Right hindlimb (tissue), 1 donor: Measurements from ENCODE around the gene CACTIN.
"Not testable (repeated sequence)": the region's sequence is repeated elsewhere in the genome, so short reads cannot be mapped to it uniquely, and the experiment has no call there.

Experiments
- DNase-seq: peaks from one replicate; pipeline ENCODE4 v3.0.0-alpha.2; 2018

The CACTIN gene

GRCh38 chr19:3661284-3662238 is 35.0 kb upstream of the CACTIN start:
- no peak for DNase-seq

GRCh38 chr19:3660493-3661219 is 34.1 kb upstream of the CACTIN start:
- DNase-seq: no peak

GRCh38 chr19:3659746-3660112 is 33.1 kb upstream of the CACTIN start:
- no peak for DNase-seq

GRCh38 chr19:3658870-3659745 is 32.5 kb upstream of the CACTIN start:
- DNase-seq: no peak

GRCh38 chr19:3658004-3658869 is 31.6 kb upstream of the CACTIN start:
- no peak for DNase-seq

- DNase-seq: no peak
Observed at GRCh38 chr19:3657395-3657769, 30.8 kb upstream of the CACTIN start.

GRCh38 chr19:3656747-3657394 is 30.3 kb upstream of the CACTIN start:
- no peak for DNase-seq

- DNase-seq: no peak
Observed at GRCh38 chr19:3656073-3656746, 29.6 kb upstream of the CACTIN start.

- peak; percentile 69 for DNase-seq
Observed at GRCh38 chr19:3655402-3656072, 28.9 kb upstream of the CACTIN start.

- no peak for DNase-seq
Observed at GRCh38 chr19:3653865-3654513, 27.4 kb upstream of the CACTIN start.

GRCh38 chr19:3653081-3653795 is 26.6 kb upstream of the CACTIN start:
- DNase-seq: no peak

- DNase-seq: no peak
Observed at GRCh38 chr19:3652422-3652821, 25.8 kb upstream of the CACTIN start.

- no peak for DNase-seq
Observed at GRCh38 chr19:3651684-3652083, 25.1 kb upstream of the CACTIN start.

GRCh38 chr19:3649888-3650287 is 23.3 kb upstream of the CACTIN start:
- no peak for DNase-seq

GRCh38 chr19:3648037-3648905 is 21.7 kb upstream of the CACTIN start:
- DNase-seq: no peak

- DNase-seq: not testable (repeated sequence)
Observed at GRCh38 chr19:3647102-3647501, 20.5 kb upstream of the CACTIN start.

- no peak for DNase-seq
Observed at GRCh38 chr19:3646336-3647092, 19.9 kb upstream of the CACTIN start.
